ENCODE measurements around the gene HOXC5.

The HOXC5 gene

DNA sequence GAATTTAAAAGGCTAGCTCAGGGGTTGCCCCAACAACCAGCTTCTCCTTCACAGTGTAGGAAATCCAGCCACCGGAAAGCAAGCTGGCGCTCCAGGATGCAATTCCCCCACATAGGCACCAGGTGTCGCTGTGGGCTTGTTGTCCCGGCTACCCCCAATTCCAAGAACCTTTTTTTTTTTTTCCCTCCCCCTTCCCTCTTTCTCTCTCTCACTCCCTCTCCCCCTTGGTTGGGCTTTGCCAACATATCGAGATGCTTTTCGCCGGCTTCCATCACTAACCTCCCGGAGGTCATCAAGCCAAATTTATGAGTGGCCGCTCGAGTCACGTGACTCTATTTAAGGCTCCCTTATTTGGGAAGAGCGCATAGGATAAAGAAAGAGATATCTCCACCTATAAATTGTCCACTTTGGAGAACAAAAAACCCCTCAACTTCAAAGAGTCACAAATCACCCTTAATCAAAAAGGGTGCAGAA is at the start of gene HOXC5:
Gene HOXC5 (plus strand): TSS at position 424 of the 474 bp plus-strand sequence. CDS start 73 bp downstream, outside the sequence.
- DNase-seq: peak; percentile 85 to 96 (median 87)

GRCh38 chr12:53983568-53983949 is 49.3 kb upstream of the HOXC5 start:
- no peak for DNase-seq

DNA sequence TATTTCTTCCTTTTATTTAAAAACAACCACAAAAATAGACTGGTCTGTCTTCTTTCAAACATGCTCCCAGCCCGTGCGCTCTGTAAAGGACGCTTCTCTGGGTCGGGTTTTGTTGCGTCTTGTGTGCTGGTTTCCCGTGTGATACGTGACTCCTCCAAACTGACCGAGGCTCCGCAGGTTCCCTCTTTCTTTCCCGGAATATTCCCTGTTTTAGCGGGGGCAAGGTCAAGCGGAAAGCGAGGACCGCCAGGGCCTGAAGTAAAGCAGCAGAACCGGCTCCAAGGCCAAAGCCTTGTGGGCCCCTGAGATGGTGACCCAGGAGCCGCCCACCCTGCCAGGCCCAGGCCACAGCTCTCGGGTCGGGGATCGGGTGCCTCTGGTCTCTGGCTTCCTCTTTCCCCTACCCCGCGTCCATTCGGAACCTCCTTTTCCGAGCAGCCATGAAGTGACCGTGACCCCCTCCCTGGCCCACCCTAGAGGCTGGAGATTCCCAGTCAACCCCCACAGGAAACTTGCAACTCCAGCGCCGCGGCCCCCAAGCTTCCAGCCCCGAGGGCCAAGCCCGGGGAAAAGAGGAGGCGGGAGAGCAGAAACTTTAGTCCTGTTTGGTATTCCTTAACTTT is 48.8 kb upstream of the HOXC5 start:
- no peak for DNase-seq

GRCh38 chr12:53984901-53985691 is 47.8 kb upstream of the HOXC5 start, which contains the start of gene HOXC10:
HOXC10 (plus strand) TSS chr12:53985146; CDS start chr12:53985260, 114 bp downstream.
- DNase-seq: peak; percentile 93 to 99 (median 99)

GRCh38 chr12:53985692-53985993 is 47.2 kb upstream of the HOXC5 start:
- DNase-seq: peak in 1 of 3 experiments; percentile 72

GRCh38 chr12:53985994-53986685 is 46.7 kb upstream of the HOXC5 start:
- peak; percentile 67 to 75 (median 73) for DNase-seq

DNA sequence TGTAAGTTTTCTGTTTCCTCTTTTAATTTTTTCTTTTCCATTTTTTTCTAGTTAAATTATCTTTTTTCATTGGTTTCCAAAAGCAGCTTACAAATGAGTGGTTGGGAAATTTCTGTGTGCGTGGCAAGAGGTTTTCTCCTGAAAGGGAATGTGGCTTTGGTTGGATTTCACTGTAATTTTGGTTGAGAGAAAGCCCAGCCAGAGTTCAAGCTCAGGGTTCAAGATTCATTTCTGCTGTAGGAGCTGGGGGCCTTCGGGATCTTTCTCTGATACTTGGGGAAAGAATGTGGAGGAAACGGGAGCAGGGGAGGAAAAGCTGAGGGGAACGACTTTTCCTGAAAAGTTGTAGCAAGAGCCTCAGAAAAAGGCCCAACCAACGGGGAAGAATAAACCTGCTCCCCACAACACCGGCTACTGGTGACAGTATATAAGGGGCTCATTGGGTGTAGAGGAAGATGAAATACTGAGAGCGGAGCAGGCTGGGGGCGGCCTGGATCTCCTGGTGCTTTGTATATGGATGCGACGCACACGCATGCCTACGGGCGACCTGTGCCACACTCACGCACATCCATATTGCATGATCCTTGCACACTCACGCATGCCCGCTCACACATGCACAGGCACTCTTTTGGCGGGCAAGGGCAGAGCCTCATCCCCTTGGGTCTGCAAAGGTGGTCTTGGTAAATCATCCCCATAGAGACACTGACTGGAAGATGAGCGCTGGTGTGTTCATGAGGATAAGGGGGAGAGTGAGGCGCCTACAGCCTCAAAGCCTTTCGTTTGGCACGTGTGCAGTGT is 46.0 kb upstream of the HOXC5 start:
- DNase-seq: peak in 1 of 3 experiments; percentile 43

DNA sequence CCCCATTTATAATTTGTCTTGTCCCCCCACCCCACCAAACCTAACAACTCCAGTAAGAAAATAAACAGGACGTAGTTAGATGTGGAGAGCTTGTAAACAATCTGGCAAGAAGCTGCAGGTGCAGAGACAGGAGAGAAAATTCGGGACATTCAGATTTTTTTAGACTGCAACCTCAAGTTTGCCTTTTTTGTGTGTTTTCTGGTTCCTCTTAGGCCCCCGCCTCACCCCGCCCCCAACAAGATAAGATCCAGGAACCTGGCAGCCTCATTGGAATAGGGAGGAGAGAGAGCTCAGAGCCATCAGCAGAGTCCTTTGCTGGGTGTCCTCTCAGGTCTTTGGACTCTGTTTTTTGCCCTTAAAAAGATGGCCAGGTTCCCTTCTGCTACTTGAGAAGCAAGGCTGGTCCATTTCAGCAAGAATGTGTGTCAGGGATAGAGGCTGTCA is 45.0 kb upstream of the HOXC5 start:
- peak in 1 of 3 experiments; percentile 33 for DNase-seq

GRCh38 chr12:53988541-53989226 is 44.2 kb upstream of the HOXC5 start:
- DNase-seq: no peak

- peak; percentile 64 to 78 (median 71) for DNase-seq
These were observed 43.4 kb upstream of the HOXC5 start for GRCh38 chr12:53989227-53990113.

DNA sequence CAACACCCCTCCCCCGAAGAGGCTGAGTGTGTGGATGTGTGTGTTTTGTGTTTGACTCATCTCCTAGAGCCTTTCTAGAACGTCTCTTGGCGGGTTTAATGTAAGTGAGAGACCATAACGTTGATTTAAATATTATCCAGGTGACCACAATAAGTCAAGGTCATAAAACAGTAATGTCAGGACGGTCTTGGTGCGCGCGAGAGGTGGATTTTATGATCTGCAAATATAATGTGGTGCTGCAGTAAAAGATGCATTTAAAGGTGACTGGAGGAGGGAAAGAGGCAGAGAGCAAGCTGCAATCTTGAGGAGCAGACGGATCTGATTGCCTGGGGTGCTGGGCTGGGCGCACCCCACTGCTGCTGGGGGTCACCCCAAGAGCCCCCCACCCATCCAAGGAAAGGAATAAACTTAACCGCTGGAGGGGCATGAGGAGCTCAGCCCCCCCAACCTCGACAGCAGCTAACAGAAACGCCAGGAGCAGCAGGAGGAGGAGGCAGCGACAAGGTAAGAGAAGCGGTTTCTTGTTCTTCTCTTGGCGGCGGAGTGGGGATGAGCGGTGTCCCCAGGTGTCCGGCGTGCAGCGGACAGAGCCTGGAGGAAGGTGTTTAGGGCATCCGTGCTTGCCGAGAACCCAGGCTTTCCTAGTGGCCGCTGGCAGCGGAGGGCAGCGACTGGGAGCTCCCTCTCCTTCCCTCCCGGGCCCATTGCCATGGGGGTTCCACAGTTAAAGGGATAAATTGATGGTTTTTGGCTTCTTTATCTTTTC is 42.4 kb upstream of the HOXC5 start:
- DNase-seq: peak; percentile 65 to 90 (median 79)

- peak in 1 of 3 experiments; percentile 47 for DNase-seq
These were observed 41.8 kb upstream of the HOXC5 start for GRCh38 chr12:53991077-53991460.

- DNase-seq: no peak
These were observed 40.4 kb upstream of the HOXC5 start for GRCh38 chr12:53992377-53992889.

- DNase-seq: no peak
These were observed 39.5 kb upstream of the HOXC5 start for GRCh38 chr12:53993162-53994008.

- peak in 1 of 3 experiments; percentile 54 for DNase-seq
These were observed 38.9 kb upstream of the HOXC5 start for GRCh38 chr12:53994009-53994263.

GRCh38 chr12:53994264-53995001 is 38.4 kb upstream of the HOXC5 start:
- peak; percentile 32 to 89 (median 86) for DNase-seq

DNA sequence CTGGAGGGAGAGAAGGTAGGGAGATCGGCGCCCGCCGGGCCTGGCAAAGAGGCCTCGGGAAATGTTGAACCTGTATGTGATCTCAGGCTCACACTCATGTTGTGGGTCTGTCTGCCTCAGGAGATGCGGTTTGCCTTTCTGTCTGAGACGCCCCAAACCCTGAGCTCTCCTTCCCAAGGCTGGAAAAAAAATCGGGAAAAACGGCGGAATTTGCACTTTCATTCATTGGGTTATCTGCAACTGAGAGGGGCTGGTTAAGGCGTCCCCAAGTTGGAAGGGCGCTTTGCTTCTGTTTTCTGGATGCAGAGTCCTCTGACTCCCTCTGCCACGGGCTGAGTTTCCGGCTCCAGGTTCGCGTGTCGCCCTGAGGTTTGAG is 37.9 kb upstream of the HOXC5 start:
- peak in 2 of 3 experiments; percentile 86 to 89 for DNase-seq
